ENCODE measurements around the gene ATP8A2. TPM values are rescaled to one million over a fixed set of nuclear protein-coding genes. Genes with fewer than 3 reads are reported as not detected.

ATP8A2 gene
- total and polyA plus RNA-seq, 3 donors from 2014 or later, result 14.2 to 38.3 (median 16.5) TPM

- 91 to 93% methylated on average over 12 of the region's 12 CpGs for WGBS, 2 donors
- no peaks in the 10 kb centered on the region for H3K27me3 ChIP-seq
These were observed 557.2 kb downstream of the ATP8A2 start for GRCh38 chr13:25928941-25929505.

GRCh38 chr13:25929816-25930215, 558.0 kb downstream of the ATP8A2 start:
- TF ChIP-seq CTCF (IDR thresholded peaks at IDR 0.05), result no peak
- no peak for TF ChIP-seq POLR2A (IDR thresholded peaks at IDR 0.05)
- Histone ChIP-seq H3K27me3 (no peaks in the 10 kb centered on the region), H3K27ac (no peak overlapping the region), H3K4me3 (no peak overlapping the region), H3K9me3 (no peaks in the 10 kb centered on the region), H3K4me1 (no peaks in the 10 kb centered on the region), H3K36me3 (ENCODE audit: low read depth, missing control alignments) (no peaks in the 10 kb centered on the region)
- WGBS, 2 donors, result 86 to 89% methylated on average over 7 of the region's 7 CpGs
- DNase-seq, result no peak
- intact Hi-C loops (cut with DNase I; ENCODE audit: low total_unique reads), result no loop called here

More at GRCh38 chr13:25928941-25929505, 557.2 kb downstream of the ATP8A2 start:
- DNase-seq, result no peak
- no peak overlapping the region for H3K4me3 ChIP-seq
- no peak overlapping the region for H3K27ac ChIP-seq
- H3K9me3 ChIP-seq, result no peaks in the 10 kb centered on the region
- intact Hi-C loops (cut with DNase I; ENCODE audit: low total_unique reads), result no loop called here
- H3K4me1 ChIP-seq, result no peaks in the 10 kb centered on the region
- TF ChIP-seq CTCF (IDR thresholded peaks at IDR 0.05) (no peak), POLR2A (IDR thresholded peaks at IDR 0.05) (no peak)
- H3K36me3 ChIP-seq (ENCODE audit: low read depth, missing control alignments), result no peaks in the 10 kb centered on the region

- DNase-seq, result no peak
- no peak overlapping the region for H3K4me3 ChIP-seq
- no peaks in the 10 kb centered on the region for H3K4me1 ChIP-seq
- intact Hi-C loops (cut with DNase I; ENCODE audit: low total_unique reads), result no loop called here
- WGBS, 2 donors, result 66 to 78% methylated on average over 6 of the region's 6 CpGs
- no peaks in the 10 kb centered on the region for H3K9me3 ChIP-seq
- H3K36me3 ChIP-seq (ENCODE audit: low read depth, missing control alignments), result no peaks in the 10 kb centered on the region
- TF ChIP-seq CTCF (IDR thresholded peaks at IDR 0.05), result no peak
- TF ChIP-seq POLR2A (IDR thresholded peaks at IDR 0.05), result no peak
- no peaks in the 10 kb centered on the region for H3K27me3 ChIP-seq
- no peak overlapping the region for H3K27ac ChIP-seq
These were observed 558.9 kb downstream of the ATP8A2 start for GRCh38 chr13:25930653-25931052.

DNA sequence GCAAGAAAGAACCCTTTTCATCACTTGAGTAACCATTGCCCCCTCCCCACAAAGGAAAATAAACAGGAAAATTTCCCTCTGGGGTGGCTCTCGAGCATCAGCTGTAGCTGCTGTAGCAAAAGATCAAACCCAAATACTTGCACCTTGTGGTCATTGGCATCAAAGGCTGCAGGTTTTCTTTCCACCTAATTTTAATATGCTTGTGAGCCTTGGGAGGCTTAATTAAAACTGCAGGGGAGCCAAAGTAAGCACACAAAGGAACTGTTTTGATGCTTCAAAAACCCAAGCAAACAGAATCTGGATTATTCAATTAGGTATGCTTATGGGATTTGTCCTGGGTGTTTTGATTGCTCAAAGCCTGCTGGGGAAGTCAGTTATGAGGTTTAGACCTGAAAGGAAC, 560.6 kb downstream of the ATP8A2 start:
- Histone ChIP-seq H3K36me3 (ENCODE audit: low read depth, missing control alignments) (no peaks in the 10 kb centered on the region), H3K27ac (no peak overlapping the region), H3K4me3 (no peak overlapping the region), H3K27me3 (no peaks in the 10 kb centered on the region), H3K4me1 (no peaks in the 10 kb centered on the region), H3K9me3 (no peaks in the 10 kb centered on the region)
- intact Hi-C loops (cut with DNase I; ENCODE audit: low total_unique reads), result no loop called here
- 89 to 91% methylated on average over 1 of the region's 1 CpG for WGBS, 2 donors
- TF ChIP-seq CTCF (IDR thresholded peaks at IDR 0.05) (no peak), POLR2A (IDR thresholded peaks at IDR 0.05) (no peak)
- no peak for DNase-seq

DNA sequence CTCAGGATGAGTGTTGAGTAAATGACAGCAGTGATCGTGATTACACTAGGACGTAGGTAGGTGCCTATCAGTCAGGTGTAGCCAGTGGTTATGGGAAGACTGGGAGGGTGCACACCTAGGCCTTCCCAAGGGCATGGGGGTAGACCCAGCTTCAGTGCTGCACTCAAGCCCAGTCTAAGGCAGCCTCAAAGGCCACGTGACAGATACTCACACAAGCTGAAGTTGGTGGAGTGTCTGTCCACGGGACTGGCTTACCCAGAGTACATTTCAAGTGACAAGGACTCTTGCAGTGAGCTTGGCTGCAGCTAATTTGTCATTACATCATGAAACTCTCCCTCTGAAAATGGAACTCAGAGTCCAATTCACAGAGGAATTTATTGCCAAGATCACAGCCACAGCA, 561.7 kb downstream of the ATP8A2 start:
- H3K27me3 ChIP-seq, result no peaks in the 10 kb centered on the region
- no peak overlapping the region for H3K4me3 ChIP-seq
- no peak overlapping the region for H3K27ac ChIP-seq
- 92% methylated on average over 3 to 4 of the region's 4 CpGs for WGBS, 2 donors
- no peaks in the 10 kb centered on the region for H3K4me1 ChIP-seq
- DNase-seq, result no peak
- no peaks in the 10 kb centered on the region for H3K36me3 ChIP-seq (ENCODE audit: low read depth, missing control alignments)
- no peaks in the 10 kb centered on the region for H3K9me3 ChIP-seq
- intact Hi-C loops (cut with DNase I; ENCODE audit: low total_unique reads), result no loop called here
- TF ChIP-seq POLR2A (IDR thresholded peaks at IDR 0.05) (no peak), CTCF (IDR thresholded peaks at IDR 0.05) (no peak)

All from testis (tissue), 3 donors.